Progenitor cell of endocrine pancreas (in vitro differentiated cells): ENCODE results near the gene GAB2. TPM values are rescaled to one million over a fixed set of nuclear protein-coding genes. Genes with fewer than 3 reads are reported as not detected.

Experiments used
- DNase-seq: peaks from one replicate; pipeline ENCODE4 v3.0.0; 2021; ENCODE audit warnings: low spot score; ENCODE audit not compliant: unreplicated experiment
- H3K27ac Mint-ChIP-seq: 2 replicates; pipeline ENCODE4 v1.8.0; 2021; ENCODE audit warnings: mild to moderate bottlenecking, moderate library complexity, mixed read lengths
- H3K27me3 Mint-ChIP-seq: 2 replicates; pipeline ENCODE4 v1.8.0; 2021; ENCODE audit warnings: mixed read lengths
- H3K36me3 Mint-ChIP-seq: 2 replicates; pipeline ENCODE4 v1.8.0; 2022; ENCODE audit warnings: mixed read lengths; ENCODE audit not compliant: insufficient read depth
- H3K4me1 Mint-ChIP-seq: 2 replicates; pipeline ENCODE4 v1.8.0; 2021; ENCODE audit warnings: low read depth, mixed read lengths
- H3K4me3 Mint-ChIP-seq: 2 replicates; pipeline ENCODE4 v1.8.0; 2021; ENCODE audit warnings: low read depth, mild to moderate bottlenecking, moderate library complexity, mixed read lengths
- H3K9me3 Mint-ChIP-seq: 2 replicates; pipeline ENCODE4 v1.8.0; 2021; ENCODE audit warnings: low read depth, mixed read lengths
- CTCF ChIP-seq: fragments of 200-600 bp; sonication (generic); IDR thresholded peaks from one replicate; pipeline ENCODE4 v1.5.0; 2021; ENCODE audit warnings: antibody characterized with exemption, mild to moderate bottlenecking; ENCODE audit not compliant: unreplicated experiment
- total RNA-seq: library from RNA; stranded (reverse); gene quantifications from 2 replicates; pipeline ENCODE4 v1.2.1, GENCODE V29; 2021

Gene GAB2
- total RNA-seq, 1 donor from 2014 or later, result 37.6 TPM

- no peaks in the 10 kb centered on the region for H3K9me3 Mint-ChIP-seq
- H3K27ac Mint-ChIP-seq, result no peak overlapping the region
- no peak for TF ChIP-seq CTCF
- no peak overlapping the region for H3K4me3 Mint-ChIP-seq
- peaks cover 7% of the 10 kb centered on the region for H3K4me1 Mint-ChIP-seq
- DNase-seq, result no peak
- H3K36me3 Mint-ChIP-seq, result peaks cover 36% of the 10 kb centered on the region
- H3K27me3 Mint-ChIP-seq, result no peaks in the 10 kb centered on the region
These were observed 203.9 kb downstream of the GAB2 start for GRCh38 chr11:78213526-78214330.

- Mint-ChIP-seq H3K36me3 (peaks cover 30% of the 10 kb centered on the region), H3K27ac (no peak overlapping the region), H3K4me3 (no peak overlapping the region), H3K27me3 (no peaks in the 10 kb centered on the region), H3K9me3 (no peaks in the 10 kb centered on the region), H3K4me1 (peaks cover 7% of the 10 kb centered on the region)
- no peak for DNase-seq
- no peak for TF ChIP-seq CTCF
These were observed 204.8 kb downstream of the GAB2 start for GRCh38 chr11:78212586-78213371.

GRCh38 chr11:78211565-78211964, 206.1 kb downstream of the GAB2 start:
- Mint-ChIP-seq H3K27ac (no peak overlapping the region), H3K36me3 (peaks cover 26% of the 10 kb centered on the region), H3K9me3 (no peaks in the 10 kb centered on the region), H3K4me3 (no peak overlapping the region), H3K27me3 (no peaks in the 10 kb centered on the region), H3K4me1 (peaks cover 4% of the 10 kb centered on the region)
- DNase-seq, result no peak
- TF ChIP-seq CTCF, result no peak

DNA sequence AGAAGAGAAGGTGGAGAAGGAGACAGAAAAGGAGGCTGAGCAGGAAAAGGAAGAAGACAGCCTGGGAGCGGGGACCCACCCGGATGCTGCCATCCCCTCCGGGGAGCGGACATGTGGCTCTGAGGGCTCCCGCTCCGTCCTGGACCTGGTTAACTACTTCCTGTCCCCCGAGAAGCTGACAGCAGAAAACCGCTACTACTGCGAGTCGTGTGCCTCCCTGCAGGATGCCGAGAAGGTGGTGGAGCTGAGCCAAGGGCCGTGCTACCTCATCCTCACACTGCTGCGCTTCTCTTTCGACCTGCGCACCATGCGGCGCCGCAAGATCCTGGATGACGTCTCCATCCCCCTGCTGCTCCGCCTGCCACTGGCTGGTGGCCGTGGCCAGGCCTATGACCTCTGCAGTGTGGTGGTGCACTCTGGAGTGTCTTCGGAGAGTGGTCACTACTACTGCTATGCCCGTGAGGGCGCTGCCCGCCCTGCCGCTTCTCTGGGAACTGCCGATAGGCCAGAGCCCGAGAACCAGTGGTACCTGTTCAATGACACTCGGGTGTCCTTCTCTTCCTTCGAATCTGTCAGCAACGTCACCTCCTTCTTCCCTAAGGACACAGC, 207.5 kb downstream of the GAB2 start:
- H3K36me3 Mint-ChIP-seq, result peaks cover 25% of the 10 kb centered on the region
- H3K9me3 Mint-ChIP-seq, result no peaks in the 10 kb centered on the region
- no peaks in the 10 kb centered on the region for H3K27me3 Mint-ChIP-seq
- H3K4me3 Mint-ChIP-seq, result no peak overlapping the region
- no peak overlapping the region for H3K27ac Mint-ChIP-seq
- no peak for TF ChIP-seq CTCF
- DNase-seq, result no peak
- H3K4me1 Mint-ChIP-seq, result no peaks in the 10 kb centered on the region

- Mint-ChIP-seq H3K4me3 (no peak overlapping the region), H3K4me1 (no peaks in the 10 kb centered on the region), H3K27me3 (no peaks in the 10 kb centered on the region), H3K9me3 (no peaks in the 10 kb centered on the region), H3K36me3 (peaks cover 27% of the 10 kb centered on the region), H3K27ac (no peak overlapping the region)
- TF ChIP-seq CTCF, result no peak
- DNase-seq, result no peak
These were observed 208.1 kb downstream of the GAB2 start for GRCh38 chr11:78209478-78209877.
